Hepatocyte (in vitro differentiated cells): ENCODE results near the gene NFYC.

Experiments
- EZH2 ChIP-seq: fragments of 200-600 bp; sonication (generic); IDR thresholded peaks from 2 replicates; pipeline ENCODE4 v1.6.1; 2016; ENCODE audit warnings: antibody characterized with exemption, mild to moderate bottlenecking, borderline replicate concordance
- TF ChIP-seq, protein P1 (sequence below): fragments of 200-600 bp; sonication (generic); IDR thresholded peaks from 2 replicates; pipeline ENCODE4 v1.5.1; 2016; ENCODE audit warnings: antibody characterized with exemption, mild to moderate bottlenecking; ENCODE audit not compliant: poor library complexity

DNA sequence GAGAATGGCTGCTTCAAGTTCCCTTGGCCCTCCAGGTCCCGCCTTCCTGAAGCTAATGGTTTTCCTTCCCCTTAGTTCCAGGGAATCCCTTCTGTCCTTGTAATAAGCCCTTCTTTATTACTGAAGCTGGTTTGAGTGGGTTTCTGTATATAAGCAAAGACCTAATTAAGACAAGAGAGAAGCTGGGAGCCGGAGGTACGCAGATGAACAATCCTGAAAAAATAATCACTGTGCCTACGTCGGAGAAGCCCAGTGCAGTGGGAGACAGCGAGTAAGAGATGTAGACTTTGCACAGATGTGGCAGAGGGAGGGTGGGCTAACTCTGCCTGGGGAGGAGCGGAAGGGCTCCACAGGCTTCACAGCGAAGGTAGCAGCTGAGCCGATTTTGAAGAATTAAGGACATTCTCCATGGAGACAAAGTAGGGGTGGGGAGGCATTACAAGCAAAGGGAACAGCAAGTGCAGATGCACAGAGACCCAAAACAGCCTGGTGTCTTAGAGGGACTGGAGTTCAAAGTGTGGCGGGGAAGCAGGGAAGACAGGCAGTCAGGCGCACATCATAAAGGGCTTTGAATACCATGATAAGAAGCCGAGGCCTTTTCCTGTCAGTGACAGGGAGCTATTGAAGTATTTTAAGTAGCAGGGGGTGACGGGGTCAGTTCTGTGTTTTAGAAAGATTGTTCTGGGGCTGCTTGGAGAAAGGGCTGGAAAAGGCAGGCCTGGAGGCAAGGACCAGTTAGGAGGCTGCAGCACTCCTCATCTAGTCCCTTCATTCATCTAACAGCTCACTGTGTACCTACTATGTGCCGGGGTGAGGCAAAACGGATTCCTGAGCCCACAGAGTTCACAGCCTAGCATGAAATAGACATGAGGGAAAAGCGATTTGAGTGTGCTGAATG lies 32.5 kb upstream of the NFYC start:
- TF ChIP-seq, protein P1, sequence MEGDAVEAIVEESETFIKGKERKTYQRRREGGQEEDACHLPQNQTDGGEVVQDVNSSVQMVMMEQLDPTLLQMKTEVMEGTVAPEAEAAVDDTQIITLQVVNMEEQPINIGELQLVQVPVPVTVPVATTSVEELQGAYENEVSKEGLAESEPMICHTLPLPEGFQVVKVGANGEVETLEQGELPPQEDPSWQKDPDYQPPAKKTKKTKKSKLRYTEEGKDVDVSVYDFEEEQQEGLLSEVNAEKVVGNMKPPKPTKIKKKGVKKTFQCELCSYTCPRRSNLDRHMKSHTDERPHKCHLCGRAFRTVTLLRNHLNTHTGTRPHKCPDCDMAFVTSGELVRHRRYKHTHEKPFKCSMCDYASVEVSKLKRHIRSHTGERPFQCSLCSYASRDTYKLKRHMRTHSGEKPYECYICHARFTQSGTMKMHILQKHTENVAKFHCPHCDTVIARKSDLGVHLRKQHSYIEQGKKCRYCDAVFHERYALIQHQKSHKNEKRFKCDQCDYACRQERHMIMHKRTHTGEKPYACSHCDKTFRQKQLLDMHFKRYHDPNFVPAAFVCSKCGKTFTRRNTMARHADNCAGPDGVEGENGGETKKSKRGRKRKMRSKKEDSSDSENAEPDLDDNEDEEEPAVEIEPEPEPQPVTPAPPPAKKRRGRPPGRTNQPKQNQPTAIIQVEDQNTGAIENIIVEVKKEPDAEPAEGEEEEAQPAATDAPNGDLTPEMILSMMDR = no peak
- no peak for TF ChIP-seq EZH2
